WTC11 (cell line): Measurements from ENCODE around the gene MYO5C.

Experiments used
- GTF2I ChIP-seq: fragments of 250-450 bp; sonication (Bioruptor Pico); conservative IDR thresholded peaks from 2 replicates; pipeline ENCODE4 v1.4.0; 2021; ENCODE audit warnings: mild to moderate bottlenecking
- TF ChIP-seq, protein P1 (sequence below): sonication (generic); formaldehyde crosslinking; IDR thresholded peaks from 2 replicates; pipeline ENCODE4 v1.8.0; 2022; ENCODE audit warnings: mild to moderate bottlenecking, missing genetic modification reagents
- TF ChIP-seq, protein P2 (sequence below): sonication (generic); formaldehyde crosslinking; IDR thresholded peaks from 2 replicates; pipeline ENCODE4 v1.8.0; 2022; ENCODE audit warnings: mild to moderate bottlenecking, missing genetic modification reagents

DNA sequence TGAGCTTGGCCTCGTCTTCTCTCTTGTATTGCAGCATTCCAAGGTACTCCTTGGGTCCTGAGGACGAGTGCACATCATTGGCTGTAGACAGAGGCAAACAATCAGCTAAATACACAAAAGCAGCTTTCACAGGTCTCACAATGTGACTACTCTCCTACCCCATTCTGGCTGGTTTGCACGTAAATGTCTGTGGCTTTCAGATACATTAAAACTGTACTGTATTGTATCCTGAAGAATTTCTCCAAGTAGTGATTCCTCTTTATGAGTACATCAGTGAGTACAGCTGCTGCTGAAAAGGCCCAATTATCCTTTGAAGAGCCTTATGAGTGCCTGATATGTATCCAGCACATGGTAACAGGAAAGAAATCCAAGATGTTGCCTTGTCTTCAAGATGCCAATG is 82.4 kb downstream of the MYO5C start:
- TF ChIP-seq, protein P1, sequence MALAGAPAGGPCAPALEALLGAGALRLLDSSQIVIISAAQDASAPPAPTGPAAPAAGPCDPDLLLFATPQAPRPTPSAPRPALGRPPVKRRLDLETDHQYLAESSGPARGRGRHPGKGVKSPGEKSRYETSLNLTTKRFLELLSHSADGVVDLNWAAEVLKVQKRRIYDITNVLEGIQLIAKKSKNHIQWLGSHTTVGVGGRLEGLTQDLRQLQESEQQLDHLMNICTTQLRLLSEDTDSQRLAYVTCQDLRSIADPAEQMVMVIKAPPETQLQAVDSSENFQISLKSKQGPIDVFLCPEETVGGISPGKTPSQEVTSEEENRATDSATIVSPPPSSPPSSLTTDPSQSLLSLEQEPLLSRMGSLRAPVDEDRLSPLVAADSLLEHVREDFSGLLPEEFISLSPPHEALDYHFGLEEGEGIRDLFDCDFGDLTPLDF (CRISPR knock-in tag), result no peak
- no peak for TF ChIP-seq GTF2I (CRISPR knock-in tag)
- TF ChIP-seq, protein P2, sequence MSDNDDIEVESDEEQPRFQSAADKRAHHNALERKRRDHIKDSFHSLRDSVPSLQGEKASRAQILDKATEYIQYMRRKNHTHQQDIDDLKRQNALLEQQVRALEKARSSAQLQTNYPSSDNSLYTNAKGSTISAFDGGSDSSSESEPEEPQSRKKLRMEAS (CRISPR knock-in tag), result no peak
